B cell (primary cell): ENCODE data around the gene RPS6KA1. TPM values are rescaled to one million over a fixed set of nuclear protein-coding genes. Genes with fewer than 3 reads are reported as not detected.

Source experiments
- ATAC-seq: fragments of 200-7000 bp; cut with Tn5 transposase; one replicate; pipeline ENCODE4 v1.10.0; 2021; ENCODE audit warnings: low read depth, mild to moderate bottlenecking, moderate number of reproducible peaks, moderate library complexity
- CTCF ChIA-PET: fragments of 350-600 bp; sonication (Branson Sonifier 250); formaldehyde crosslinking; loops from one replicate; lab custom pipeline; 2021; ENCODE audit warnings: antibody characterized with exemption, inconsistent platforms; lab: Charles Lee
- POLR2A ChIA-PET: fragments of 350-600 bp; sonication (Branson Sonifier 250); formaldehyde crosslinking; loops from one replicate; lab custom pipeline; 2021; ENCODE audit warnings: antibody characterized with exemption; lab: Charles Lee
- DNase-seq: peaks from one replicate; pipeline ENCODE4 v3.0.0; 2013
- H2AFZ ChIP-seq: 2 replicates; pipeline ENCODE4 v1.6.1; 2012; ENCODE audit warnings: mild to moderate bottlenecking, low read depth, low read length; ENCODE audit not compliant: insufficient read depth, poor library complexity, severe bottlenecking
- H3K27ac ChIP-seq, 2 donors: 1 replicate in 1 of 2; 2 replicates in 1 of 2; pipeline ENCODE4 v1.5.1; 2012 to 2013; ENCODE audit warnings: low read length in 2 of 2, mild to moderate bottlenecking in 2 of 2, moderate library complexity in 1 of 2
- H3K27me3 ChIP-seq, 4 experiments: fragments of 200-600 bp in 1 of 4; sonication (generic) in 1 of 4; replicated peaks in 1 of 4; 1 replicate in 2 of 4; 2 replicates in 2 of 4; pipeline versions ENCODE4 v1.6.1 to v1.7.0; 2013 to 2016; ENCODE audit warnings: low read length in 3 of 4, mild to moderate bottlenecking in 2 of 4, mixed read lengths in 1 of 4, moderate library complexity in 1 of 4; ENCODE audit not compliant: insufficient read depth in 4 of 4, control insufficient read depth in 3 of 4; ENCODE audit errors: control extremely low read depth in 1 of 4
- H3K36me3 ChIP-seq, 2 experiments: replicated peaks in 1 of 2; 1 replicate in 1 of 2; 2 replicates in 1 of 2; pipeline versions ENCODE4 v1.6.1 to v1.7.1; 2013; ENCODE audit warnings: low read length in 1 of 2; ENCODE audit not compliant: insufficient read depth in 2 of 2, control insufficient read depth in 1 of 2; ENCODE audit errors: control extremely low read depth in 1 of 2, extremely low read depth in 1 of 2
- H3K4me1 ChIP-seq, 2 donors: fragments of 200-600 bp in 1 of 2; sonication (generic) in 1 of 2; 1 replicate in 1 of 2; 2 replicates in 1 of 2; pipeline versions ENCODE4 v1.5.1 to v1.6.1; 2013 to 2017; ENCODE audit warnings: low read length in 2 of 2; ENCODE audit not compliant: control insufficient read depth in 2 of 2, insufficient read depth in 2 of 2
- H3K4me2 ChIP-seq: replicated peaks from 2 replicates; pipeline ENCODE3; 2012; ENCODE audit warnings: mild to moderate bottlenecking, low read depth, low read length; ENCODE audit not compliant: poor library complexity, severe bottlenecking
- H3K4me3 ChIP-seq, 5 experiments: fragments of 200-600 bp in 1 of 5; sonication (generic) in 1 of 5; 1 replicate in 3 of 5; 2 replicates in 2 of 5; pipeline versions ENCODE4 v1.5.1 to v1.7.0; 2011 to 2016; ENCODE audit warnings: low read length in 4 of 5, mild to moderate bottlenecking in 4 of 5, low read depth in 2 of 5, control low read depth in 1 of 5, moderate library complexity in 1 of 5; ENCODE audit not compliant: insufficient read depth in 1 of 5; ENCODE audit errors: control extremely low read depth in 1 of 5, extremely low read depth in 1 of 5
- H3K79me2 ChIP-seq: fragments of 200-600 bp; sonication (generic); one replicate; pipeline ENCODE4 v1.6.0; 2016; ENCODE audit warnings: low read length; ENCODE audit not compliant: control insufficient read depth, insufficient read depth
- H3K9ac ChIP-seq: fragments of 200-600 bp; sonication (generic); 2 replicates; pipeline ENCODE4 v1.6.1; 2017; ENCODE audit warnings: mild to moderate bottlenecking, low read length, moderate library complexity
- H3K9me3 ChIP-seq, 3 donors: one replicate each; pipeline versions ENCODE4 v1.6.1 to v1.7.1; 2013; ENCODE audit warnings: low read length in 2 of 3; ENCODE audit not compliant: control insufficient read depth in 2 of 3, insufficient read depth in 1 of 3; ENCODE audit errors: control extremely low read depth in 1 of 3
- H4K20me1 ChIP-seq: 2 replicates; pipeline ENCODE4 v1.6.0; 2012; ENCODE audit warnings: mild to moderate bottlenecking, low read length; ENCODE audit not compliant: insufficient read depth, control insufficient read depth, poor library complexity, severe bottlenecking
- H3K27ac Mint-ChIP-seq: one replicate; pipeline ENCODE4 v1.8.0; 2021; ENCODE audit warnings: mixed read lengths
- H3K27me3 Mint-ChIP-seq: one replicate; pipeline ENCODE4 v1.8.0; 2021; ENCODE audit warnings: mixed read lengths
- H3K4me1 Mint-ChIP-seq: one replicate; pipeline ENCODE4 v1.8.0; 2021; ENCODE audit warnings: mixed read lengths
- H3K4me3 Mint-ChIP-seq: one replicate; pipeline ENCODE4 v1.8.0; 2021; ENCODE audit warnings: mixed read lengths
- H3K9me3 Mint-ChIP-seq: one replicate; pipeline ENCODE4 v1.8.0; 2022; ENCODE audit warnings: mixed read lengths; ENCODE audit not compliant: insufficient read depth
- EZH2 ChIP-seq: IDR thresholded peaks from 2 replicates; pipeline ENCODE4 v1.6.1; 2012; ENCODE audit warnings: borderline replicate concordance, low read depth, mild to moderate bottlenecking, moderate library complexity, low read length; ENCODE audit not compliant: insufficient read depth, poor library complexity, severe bottlenecking
- WGBS: methylation state at CpG from one replicate; pipeline ENCODE4 v1.1.5; 2013; ENCODE audit warnings: missing lambda C conversion rate; ENCODE audit not compliant: insufficient coverage; 5-methylcytosine and 5-hydroxymethylcytosine counted together
- intact Hi-C: fragments of 100-400 bp; cut with micrococcal nuclease; formaldehyde crosslinking; loops from one replicate; pipeline ENCODE4 v1.10.0; 2022
- polyA plus RNA-seq: library from polyadenylated mRNA; depleted of rRNA; stranded (reverse); fragments of >200 nt; gene quantifications from 2 replicates; pipeline ENCODE4 v1.2.3, GENCODE V29; 2012
- total RNA-seq, 2 donors: library from RNA; stranded (reverse); fragments of 120-200 nt in 1 of 2; gene quantifications; 1 replicate in 1 of 2; 2 replicates in 1 of 2; pipeline versions ENCODE4 v1.2.3 to v1.2.4, GENCODE V29; 2013 to 2022
- TF ChIP-seq, protein P1 (sequence below): fragments of 200-600 bp; IDR thresholded peaks from one replicate; pipeline ENCODE4 v1.8.0; 2022; ENCODE audit warnings: antibody characterized with exemption, mild to moderate bottlenecking

Gene RPS6KA1
- total and polyA plus RNA-seq, 2 donors (not counting 1 experiment from before 2014, with no cell fraction given), result 72.0 to 99.9 TPM

- H3K27ac ChIP-seq, result no peak overlapping the region
- H3K27me3 ChIP-seq, result no peaks in the 10 kb centered on the region
- DNase-seq, result no peak
- H3K4me3 Mint-ChIP-seq, result no peak overlapping the region
- no peaks in the 10 kb centered on the region for H3K4me1 ChIP-seq
- H3K79me2 ChIP-seq, result no peaks in the 10 kb centered on the region
- no peak overlapping the region for H3K4me2 ChIP-seq
- no peak overlapping the region for H3K4me3 ChIP-seq
- ChIA-PET CTCF (interaction anchor here (0.6 kb wide), 1 partner anchor 142 kb away, joined by 3 read pairs; no protein-coding TSS in a partner anchor), POLR2A (no interaction called here)
- intact Hi-C loops, result no loop called here
- H3K9me3 ChIP-seq, result no peaks in the 10 kb centered on the region
- H3K9me3 Mint-ChIP-seq, result no peaks in the 10 kb centered on the region
- ATAC-seq, result no peak
- 88% methylated on average over 2 of the region's 7 CpGs for WGBS
- H3K27me3 Mint-ChIP-seq, result no peaks in the 10 kb centered on the region
- no peak overlapping the region for H3K27ac Mint-ChIP-seq
- H4K20me1 ChIP-seq, result no peaks in the 10 kb centered on the region
- H2AFZ ChIP-seq, result no peak overlapping the region
- no peaks in the 10 kb centered on the region for H3K4me1 Mint-ChIP-seq
- H3K36me3 ChIP-seq, result peaks cover 0 to 4% of the 10 kb centered on the region in 2 experiments
- H3K9ac ChIP-seq, result no peak overlapping the region
- TF ChIP-seq, protein P1, sequence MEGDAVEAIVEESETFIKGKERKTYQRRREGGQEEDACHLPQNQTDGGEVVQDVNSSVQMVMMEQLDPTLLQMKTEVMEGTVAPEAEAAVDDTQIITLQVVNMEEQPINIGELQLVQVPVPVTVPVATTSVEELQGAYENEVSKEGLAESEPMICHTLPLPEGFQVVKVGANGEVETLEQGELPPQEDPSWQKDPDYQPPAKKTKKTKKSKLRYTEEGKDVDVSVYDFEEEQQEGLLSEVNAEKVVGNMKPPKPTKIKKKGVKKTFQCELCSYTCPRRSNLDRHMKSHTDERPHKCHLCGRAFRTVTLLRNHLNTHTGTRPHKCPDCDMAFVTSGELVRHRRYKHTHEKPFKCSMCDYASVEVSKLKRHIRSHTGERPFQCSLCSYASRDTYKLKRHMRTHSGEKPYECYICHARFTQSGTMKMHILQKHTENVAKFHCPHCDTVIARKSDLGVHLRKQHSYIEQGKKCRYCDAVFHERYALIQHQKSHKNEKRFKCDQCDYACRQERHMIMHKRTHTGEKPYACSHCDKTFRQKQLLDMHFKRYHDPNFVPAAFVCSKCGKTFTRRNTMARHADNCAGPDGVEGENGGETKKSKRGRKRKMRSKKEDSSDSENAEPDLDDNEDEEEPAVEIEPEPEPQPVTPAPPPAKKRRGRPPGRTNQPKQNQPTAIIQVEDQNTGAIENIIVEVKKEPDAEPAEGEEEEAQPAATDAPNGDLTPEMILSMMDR, result no peak
- no peak for TF ChIP-seq EZH2
These were observed 51.7 kb downstream of the RPS6KA1 start for GRCh38 chr1:26581287-26581651.

GRCh38 chr1:26582053-26582835 is 52.7 kb downstream of the RPS6KA1 start:
- intact Hi-C loops, result no loop called here
- Histone ChIP-seq H3K4me1 (no peaks in the 10 kb centered on the region), H3K9ac (no peak overlapping the region), H3K4me3 (no peak overlapping the region), H2AFZ (no peak overlapping the region), H3K79me2 (no peaks in the 10 kb centered on the region), H3K36me3 (peaks cover 0 to 2% of the 10 kb centered on the region in 2 experiments), H3K27ac (no peak overlapping the region), H3K9me3 (no peaks in the 10 kb centered on the region), H3K4me2 (no peak overlapping the region), H3K27me3 (no peaks in the 10 kb centered on the region), H4K20me1 (no peaks in the 10 kb centered on the region)
- DNase-seq, result no peak
- Mint-ChIP-seq H3K4me3 (no peak overlapping the region), H3K4me1 (no peaks in the 10 kb centered on the region), H3K27ac (no peak overlapping the region), H3K27me3 (no peaks in the 10 kb centered on the region), H3K9me3 (no peaks in the 10 kb centered on the region)
- 63% methylated on average over 2 of the region's 8 CpGs for WGBS
- no peak for ATAC-seq
- ChIA-PET POLR2A (no interaction called here), CTCF (interaction anchor here (1.8 kb wide), 1 partner anchor 207 kb away, joined by 4 read pairs; no protein-coding TSS in a partner anchor)
- TF ChIP-seq EZH2, result no peak
- TF ChIP-seq, protein P1, result no peak
